Measurements from ENCODE around the gene EFEMP2.

Gene EFEMP2

DNA sequence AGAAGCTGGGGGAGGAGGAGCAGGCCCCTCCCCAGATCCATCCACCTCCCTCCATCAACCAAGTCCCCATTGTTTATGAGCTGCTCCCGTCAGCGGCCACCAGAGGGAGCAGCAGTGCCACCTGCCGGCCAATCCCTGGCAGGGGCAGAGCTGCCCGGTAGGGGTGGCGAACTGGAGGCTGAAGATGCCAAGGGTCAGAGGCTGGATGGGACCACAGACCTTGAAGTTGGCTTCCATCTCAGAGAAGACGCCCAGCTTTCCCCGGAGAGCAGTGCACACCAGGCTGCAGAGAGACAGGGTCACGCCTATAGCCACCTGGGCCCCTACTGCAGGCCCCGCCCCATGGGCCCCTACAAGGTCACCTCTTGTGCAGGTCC, 12.1 kb upstream of the EFEMP2 start:
- FAIRE-seq (no peak), DNase-seq (ENCODE audit: insufficient read length, low spot score) (peak; percentile 77)
- no peak for TF ChIP-seq POLR2A (IDR thresholded peaks at IDR 0.05; ENCODE audit: low read depth, low read length)

DNA sequence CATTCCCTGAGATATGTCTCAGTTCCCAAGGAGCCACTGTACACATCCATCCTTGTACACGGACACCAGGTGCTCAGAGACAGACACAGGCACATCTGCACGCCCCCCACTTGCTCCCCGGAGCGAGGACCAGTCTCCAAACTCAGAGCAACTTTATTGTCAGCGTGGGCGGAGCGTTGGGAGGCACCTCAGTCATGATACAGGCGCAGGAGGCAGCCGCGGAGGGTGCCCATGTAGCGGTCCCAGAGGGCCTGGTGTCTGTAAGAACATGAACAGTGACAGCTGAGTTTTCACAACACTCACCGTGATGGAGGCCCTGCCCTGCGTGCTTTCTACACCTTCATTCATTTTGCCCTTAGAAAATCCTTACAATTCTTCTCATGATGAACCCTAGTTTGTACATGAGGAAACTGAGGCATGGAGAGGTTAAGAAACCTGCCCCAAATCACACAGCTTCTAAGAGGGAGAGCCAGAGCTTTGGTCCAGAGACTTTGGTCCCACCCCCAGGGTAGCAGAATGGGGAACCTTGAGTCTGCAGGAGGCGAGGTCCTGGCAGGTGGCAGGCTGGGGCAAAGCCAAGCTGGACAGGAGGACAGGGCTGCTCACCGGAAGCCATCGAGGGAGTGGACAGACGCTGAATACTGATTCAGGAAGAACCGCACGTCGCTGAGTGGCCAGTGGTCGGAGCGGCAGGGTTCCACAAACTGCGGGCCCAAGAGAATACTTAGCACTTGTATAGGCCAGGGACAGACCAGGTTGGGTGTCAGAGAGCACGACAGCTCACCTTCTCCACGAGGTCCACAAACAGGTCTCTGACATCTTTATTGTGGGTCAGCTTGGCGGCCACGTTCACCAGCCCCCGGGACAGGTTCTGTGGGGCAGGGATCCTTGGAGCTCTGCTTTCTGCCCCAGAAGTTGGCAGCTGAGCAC, 11.5 kb upstream of the EFEMP2 start:
- no peak for TF ChIP-seq POLR2A (IDR thresholded peaks at IDR 0.05; ENCODE audit: low read depth, low read length)
- DNase-seq (ENCODE audit: insufficient read length, low spot score) (no peak), FAIRE-seq (no peak)

DNA sequence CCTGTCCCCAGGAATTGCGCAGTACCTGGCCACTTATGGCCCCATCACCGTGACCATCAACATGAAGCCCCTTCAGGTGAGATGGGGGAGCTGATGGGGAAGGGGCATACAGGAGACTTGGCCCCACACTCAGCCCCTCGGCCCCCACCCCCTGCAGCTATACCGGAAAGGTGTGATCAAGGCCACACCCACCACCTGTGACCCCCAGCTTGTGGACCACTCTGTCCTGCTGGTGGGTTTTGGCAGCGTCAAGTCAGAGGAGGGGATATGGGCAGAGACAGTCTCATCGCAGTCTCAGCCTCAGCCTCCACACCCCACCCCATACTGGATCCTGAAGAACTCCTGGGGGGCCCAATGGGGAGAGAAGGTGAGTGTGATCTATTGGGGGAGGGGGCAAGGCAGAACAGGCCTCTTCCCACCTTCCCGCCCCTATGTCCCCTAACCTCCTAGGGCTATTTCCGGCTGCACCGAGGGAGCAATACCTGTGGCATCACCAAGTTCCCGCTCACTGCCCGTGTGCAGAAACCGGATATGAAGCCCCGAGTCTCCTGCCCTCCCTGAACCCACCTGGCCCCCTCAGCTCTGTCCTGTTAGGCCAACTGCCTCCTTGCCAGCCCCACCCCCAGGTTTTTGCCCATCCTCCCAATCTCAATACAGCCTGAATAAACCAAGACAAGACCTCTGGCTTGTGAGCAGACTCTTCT, 10.6 kb upstream of the EFEMP2 start:
- no peak for TF ChIP-seq POLR2A (IDR thresholded peaks at IDR 0.05; ENCODE audit: low read depth, low read length)
- DNase-seq (ENCODE audit: insufficient read length, low spot score) (no peak), FAIRE-seq (no peak)

DNA sequence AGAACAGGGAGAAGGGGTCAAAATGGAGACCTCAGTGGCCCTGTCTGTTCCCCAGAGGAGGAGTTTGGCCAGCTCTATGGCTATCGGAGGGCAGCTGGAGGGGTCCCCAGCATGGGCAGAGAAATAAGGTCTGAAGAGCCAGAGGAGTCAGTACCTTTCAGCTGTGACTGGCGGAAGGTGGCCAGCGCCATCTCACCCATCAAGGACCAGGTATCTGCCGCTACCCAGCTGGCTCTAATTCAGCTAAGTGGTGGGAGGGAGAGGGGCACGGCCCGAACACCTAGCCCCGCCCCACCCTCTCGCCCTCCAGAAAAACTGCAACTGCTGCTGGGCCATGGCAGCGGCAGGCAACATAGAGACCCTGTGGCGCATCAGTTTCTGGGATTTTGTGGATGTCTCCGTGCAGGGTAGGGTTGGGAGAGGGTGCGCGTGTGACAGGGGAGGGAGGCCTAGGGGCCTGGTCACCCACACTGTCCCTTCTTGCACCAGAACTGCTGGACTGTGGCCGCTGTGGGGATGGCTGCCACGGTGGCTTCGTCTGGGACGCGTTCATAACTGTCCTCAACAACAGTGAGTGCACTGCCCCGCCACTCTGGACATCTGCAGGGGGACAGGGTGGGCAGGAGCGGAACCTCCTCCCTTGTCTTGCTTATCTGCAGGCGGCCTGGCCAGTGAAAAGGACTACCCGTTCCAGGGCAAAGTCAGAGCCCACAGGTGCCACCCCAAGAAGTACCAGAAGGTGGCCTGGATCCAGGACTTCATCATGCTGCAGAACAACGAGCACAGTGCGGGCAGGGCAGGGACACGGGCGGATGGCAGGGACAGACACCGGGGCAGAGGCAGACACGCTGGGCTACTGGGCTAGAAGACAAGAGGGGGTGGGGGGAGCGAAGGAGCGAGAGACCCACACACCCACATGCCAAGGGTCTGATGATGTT, 9.8 kb upstream of the EFEMP2 start:
- TF ChIP-seq POLR2A (IDR thresholded peaks at IDR 0.05; ENCODE audit: low read depth, low read length): no peak
- FAIRE-seq (no peak), DNase-seq (ENCODE audit: insufficient read length, low spot score) (no peak)

DNA sequence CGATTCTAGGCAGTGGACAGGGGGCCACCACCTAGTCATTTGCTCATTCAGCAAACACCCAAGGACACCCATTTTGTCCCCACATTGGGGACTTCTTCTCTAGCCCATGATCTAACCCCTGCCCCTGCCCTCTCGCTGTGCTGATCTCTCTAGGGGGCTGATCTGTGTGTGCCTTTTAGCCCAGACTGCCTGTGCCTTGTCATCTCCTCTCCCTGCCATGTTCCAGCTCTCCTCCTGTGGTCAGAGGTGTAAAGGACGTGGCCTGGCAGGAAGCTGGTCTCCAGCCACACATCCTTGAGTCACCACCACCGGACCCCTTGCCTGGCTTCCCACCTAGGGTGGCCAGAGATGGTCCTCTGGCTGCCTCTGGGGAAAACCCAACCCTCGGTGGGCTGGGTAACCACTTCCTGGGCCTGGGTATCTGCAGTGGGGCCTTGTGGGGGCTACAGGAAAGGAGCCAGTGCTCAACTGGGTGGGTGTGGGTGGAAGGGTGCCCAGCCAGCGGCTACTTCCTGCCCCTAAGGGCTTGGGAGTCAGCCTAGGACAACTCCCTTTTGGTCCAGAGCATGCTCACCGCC, 8.3 kb upstream of the EFEMP2 start:
- FAIRE-seq (no peak), DNase-seq (ENCODE audit: insufficient read length, low spot score) (no peak)
- TF ChIP-seq POLR2A (IDR thresholded peaks at IDR 0.05; ENCODE audit: low read depth, low read length): no peak

DNA sequence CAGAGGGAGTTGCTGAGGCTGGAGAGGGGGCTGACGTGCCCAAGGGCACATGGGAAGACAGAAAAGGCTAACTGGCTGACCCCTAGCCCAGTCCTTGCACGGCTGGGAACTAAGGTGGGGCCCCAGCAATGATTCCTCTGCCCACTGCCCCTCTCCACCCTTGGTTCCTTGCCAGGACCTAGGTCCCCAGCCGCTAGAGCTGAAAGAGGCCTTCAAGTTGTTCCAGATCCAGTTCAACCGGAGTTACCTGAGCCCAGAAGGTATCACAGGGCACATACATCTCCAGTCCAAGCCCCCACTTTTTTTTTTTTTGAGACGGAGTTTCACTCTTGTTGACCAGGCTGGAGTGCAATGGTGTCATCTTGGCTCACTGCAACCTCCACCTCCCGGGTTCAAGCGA, 7.4 kb upstream of the EFEMP2 start:
- FAIRE-seq: no peak
- no peak for TF ChIP-seq POLR2A (IDR thresholded peaks at IDR 0.05; ENCODE audit: low read depth, low read length)

DNA sequence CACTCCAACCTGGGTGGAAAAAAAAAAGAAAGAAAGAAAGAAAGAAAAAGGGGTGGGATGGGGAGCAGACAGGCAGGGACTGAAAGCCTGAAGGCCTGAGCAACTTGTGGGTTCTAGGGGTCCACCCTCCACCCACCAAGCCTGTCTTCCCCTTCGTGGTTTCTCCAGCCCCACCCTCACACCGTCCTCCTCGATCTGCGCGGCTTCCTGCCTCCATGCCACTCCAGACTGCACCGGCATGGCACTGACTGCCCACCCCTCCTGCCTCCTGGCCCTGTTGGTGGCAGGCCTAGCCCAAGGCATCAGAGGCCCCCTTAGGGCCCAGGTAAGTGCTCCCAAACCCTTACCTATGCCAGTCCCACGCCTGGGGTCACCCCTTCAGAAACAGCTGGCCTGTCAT, 7.0 kb upstream of the EFEMP2 start, which contains the start of gene CTSW:
Gene CTSW, plus strand, starts transcription at position 221 of the 400 bp plus-strand sequence. Its CDS starts 18 bp downstream, at position 239.
- FAIRE-seq (no peak), DNase-seq (ENCODE audit: insufficient read length, low spot score) (no peak)
- no peak for TF ChIP-seq POLR2A (IDR thresholded peaks at IDR 0.05; ENCODE audit: low read depth, low read length)

More for the DNA sequence above, 7.4 kb upstream of the EFEMP2 start:
- no peak for DNase-seq (ENCODE audit: insufficient read length, low spot score)

DNA sequence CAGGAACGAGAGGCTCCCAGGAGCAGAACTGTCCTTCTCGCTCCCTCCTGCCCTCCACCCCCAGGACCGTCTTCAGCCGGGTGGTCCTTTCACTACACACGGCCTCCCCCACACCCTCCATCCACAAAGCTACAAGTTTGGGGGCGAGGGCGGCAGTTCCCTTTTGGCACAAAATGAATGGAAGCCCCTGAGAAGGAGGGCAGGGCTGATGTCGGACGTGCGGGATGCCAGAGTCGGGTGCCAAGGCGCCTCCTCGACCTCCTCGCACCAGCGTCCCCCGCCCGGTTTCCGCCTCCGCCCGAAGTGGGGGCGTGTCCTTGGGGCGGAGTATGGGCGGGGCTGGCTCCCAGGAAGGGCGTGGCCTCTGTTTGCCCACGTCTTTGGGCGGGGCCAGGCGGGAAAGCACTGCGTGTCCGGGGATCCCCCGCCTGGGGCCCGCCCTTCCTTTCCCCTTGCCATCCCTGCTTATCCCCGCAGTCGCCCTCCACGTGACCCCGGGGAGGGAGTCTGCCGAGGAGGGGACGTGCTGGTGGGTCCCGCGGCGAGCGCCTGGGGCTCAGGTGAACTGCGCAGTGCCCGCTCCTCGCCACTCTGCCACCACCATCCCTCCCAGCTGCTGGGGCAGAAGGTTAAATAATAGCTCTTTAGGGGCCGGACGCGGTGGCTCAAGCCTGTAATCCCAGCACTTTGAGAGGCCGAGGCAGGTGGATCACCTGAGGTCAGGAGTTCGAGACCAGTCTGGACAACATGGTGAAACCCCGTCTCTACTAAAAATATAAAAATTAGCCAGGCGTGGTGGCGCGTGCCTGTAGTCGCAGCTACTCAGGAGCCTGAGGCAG, 937 bp upstream of the EFEMP2 start:
- TF ChIP-seq POLR2A (IDR thresholded peaks at IDR 0.05; ENCODE audit: low read depth, low read length): peak; percentile 93
- DNase-seq (ENCODE audit: insufficient read length, low spot score) (peak; percentile 93), FAIRE-seq (no peak)

DNA sequence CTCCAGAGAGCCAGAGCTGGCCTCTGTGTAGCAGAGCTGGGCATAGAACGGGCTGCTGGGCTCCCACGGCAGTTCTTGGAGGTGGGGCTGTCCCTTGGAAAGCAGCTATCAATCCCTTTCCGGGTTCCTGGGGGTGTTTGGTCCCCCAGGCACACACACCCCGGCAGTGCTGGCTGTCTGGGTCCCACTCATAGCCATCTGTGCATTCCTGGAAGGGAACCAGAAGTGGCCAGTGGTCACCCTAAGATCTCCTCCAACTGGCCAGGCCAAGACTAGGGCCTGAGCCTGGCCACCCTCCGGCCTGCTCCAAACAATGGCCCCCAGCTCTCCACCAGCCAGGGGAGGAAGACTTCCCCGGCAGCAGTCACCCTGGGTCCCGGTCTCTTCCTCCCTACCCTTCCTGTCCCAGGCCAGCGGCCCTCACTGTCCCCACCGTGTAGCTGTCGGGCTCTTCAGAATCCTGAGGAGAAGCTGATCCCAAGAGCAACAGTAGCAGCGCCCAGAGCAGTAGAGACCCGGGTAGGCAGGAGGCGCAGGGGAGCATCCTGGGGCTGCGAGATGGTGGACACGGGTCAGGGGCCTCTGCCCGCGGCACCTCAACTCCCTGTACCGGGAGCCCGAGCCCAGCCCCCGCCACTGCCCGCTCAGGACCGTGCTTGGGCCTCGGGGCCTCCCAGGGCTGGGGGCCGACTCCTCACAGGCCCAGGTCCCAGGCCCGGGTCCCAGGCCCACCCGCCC, 620 bp downstream of the EFEMP2 start:
- FAIRE-seq (no peak), DNase-seq (ENCODE audit: insufficient read length, low spot score) (no peak)
- 0 out of 2 replicates have a peak, but pooled peaks have one; percentile 15 for TF ChIP-seq POLR2A (IDR thresholded peaks at IDR 0.05; ENCODE audit: low read depth, low read length)

DNA sequence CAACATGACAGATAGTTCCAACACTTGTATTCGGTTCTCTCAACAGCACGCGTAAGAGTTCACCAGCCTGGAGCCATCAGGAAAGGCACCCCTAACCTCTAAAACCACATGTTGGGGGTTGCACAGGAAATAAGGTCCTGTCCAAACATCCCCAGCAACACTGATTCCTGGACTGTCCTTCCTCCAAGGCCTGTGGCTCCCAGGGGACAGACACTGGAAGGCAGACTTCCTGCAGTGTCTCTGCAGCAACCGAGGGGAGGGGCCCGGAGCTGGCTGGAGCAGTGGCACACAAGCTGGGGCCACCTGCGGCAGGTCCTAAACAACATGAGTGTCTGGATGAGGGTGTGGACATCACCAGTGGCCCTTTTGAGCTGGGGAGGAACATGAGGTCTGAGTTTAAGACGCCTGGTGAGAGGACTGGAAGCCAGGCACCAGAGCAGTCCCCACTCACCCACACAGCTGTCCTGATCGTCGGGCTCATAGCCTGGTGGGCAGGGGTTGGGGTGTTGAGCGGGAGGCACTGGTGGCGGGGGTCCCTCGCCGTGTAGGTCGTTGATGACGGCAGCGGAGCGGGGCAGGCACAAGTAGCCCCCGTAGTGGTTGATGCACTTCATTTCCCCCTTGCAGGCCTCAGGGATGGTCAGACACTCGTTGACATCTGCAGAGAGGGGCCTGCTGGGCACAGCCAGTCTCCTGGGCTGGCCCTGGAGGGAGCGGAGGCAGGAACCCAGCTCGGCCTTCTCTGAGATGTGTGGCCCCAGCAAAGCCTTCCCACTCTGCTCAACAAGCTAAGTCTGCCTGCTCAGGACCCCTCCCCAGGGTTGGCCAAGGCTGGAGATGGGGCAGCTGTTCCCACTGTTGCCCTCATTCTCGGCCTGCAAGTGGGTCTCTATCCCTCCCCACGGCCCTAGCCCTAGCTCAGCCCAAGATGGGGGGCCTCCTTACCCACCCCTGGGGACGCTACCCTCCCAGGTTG, 1.6 kb downstream of the EFEMP2 start:
- DNase-seq (ENCODE audit: insufficient read length, low spot score): no peak
- TF ChIP-seq POLR2A (IDR thresholded peaks at IDR 0.05; ENCODE audit: low read depth, low read length): no peak
- no peak for FAIRE-seq

DNA sequence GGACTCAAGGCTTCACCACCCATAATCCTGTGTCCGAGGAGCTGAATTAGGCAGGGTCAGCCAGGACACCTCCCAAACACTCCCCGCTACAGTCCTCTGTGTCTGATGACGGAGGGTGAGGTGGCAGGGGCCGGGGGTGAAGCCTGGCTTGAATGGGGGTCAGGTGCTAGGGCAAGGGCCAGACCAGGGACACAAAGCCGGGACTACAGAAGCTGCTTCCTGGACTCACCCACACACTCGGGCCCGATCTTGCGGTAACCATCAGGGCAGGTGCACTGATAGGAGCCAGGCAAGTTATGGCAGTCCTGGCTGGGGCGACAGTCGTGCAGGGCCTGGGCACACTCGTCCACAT, 2.3 kb downstream of the EFEMP2 start:
- DNase-seq (ENCODE audit: insufficient read length, low spot score) (no peak), FAIRE-seq (no peak)
- TF ChIP-seq POLR2A (IDR thresholded peaks at IDR 0.05; ENCODE audit: low read depth, low read length): no peak

Measured in H54 (cell line).